Bronchial smooth muscle cell (primary cell): ENCODE data around the gene SENP5. TPM values are rescaled to one million over a fixed set of nuclear protein-coding genes. Genes with fewer than 3 reads are reported as not detected.

Experiments used
- total RNA-seq: library from RNA; depleted of rRNA; stranded (reverse); fragments of >200 nt; gene quantifications from 2 replicates; pipeline ENCODE4 v1.2.1, GENCODE V29; 2014

SENP5 gene, protein sequence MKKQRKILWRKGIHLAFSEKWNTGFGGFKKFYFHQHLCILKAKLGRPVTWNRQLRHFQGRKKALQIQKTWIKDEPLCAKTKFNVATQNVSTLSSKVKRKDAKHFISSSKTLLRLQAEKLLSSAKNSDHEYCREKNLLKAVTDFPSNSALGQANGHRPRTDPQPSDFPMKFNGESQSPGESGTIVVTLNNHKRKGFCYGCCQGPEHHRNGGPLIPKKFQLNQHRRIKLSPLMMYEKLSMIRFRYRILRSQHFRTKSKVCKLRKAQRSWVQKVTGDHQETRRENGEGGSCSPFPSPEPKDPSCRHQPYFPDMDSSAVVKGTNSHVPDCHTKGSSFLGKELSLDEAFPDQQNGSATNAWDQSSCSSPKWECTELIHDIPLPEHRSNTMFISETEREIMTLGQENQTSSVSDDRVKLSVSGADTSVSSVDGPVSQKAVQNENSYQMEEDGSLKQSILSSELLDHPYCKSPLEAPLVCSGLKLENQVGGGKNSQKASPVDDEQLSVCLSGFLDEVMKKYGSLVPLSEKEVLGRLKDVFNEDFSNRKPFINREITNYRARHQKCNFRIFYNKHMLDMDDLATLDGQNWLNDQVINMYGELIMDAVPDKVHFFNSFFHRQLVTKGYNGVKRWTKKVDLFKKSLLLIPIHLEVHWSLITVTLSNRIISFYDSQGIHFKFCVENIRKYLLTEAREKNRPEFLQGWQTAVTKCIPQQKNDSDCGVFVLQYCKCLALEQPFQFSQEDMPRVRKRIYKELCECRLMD
- 28.7 and 33.7 TPM in 2 replicates for total RNA-seq

DNA sequence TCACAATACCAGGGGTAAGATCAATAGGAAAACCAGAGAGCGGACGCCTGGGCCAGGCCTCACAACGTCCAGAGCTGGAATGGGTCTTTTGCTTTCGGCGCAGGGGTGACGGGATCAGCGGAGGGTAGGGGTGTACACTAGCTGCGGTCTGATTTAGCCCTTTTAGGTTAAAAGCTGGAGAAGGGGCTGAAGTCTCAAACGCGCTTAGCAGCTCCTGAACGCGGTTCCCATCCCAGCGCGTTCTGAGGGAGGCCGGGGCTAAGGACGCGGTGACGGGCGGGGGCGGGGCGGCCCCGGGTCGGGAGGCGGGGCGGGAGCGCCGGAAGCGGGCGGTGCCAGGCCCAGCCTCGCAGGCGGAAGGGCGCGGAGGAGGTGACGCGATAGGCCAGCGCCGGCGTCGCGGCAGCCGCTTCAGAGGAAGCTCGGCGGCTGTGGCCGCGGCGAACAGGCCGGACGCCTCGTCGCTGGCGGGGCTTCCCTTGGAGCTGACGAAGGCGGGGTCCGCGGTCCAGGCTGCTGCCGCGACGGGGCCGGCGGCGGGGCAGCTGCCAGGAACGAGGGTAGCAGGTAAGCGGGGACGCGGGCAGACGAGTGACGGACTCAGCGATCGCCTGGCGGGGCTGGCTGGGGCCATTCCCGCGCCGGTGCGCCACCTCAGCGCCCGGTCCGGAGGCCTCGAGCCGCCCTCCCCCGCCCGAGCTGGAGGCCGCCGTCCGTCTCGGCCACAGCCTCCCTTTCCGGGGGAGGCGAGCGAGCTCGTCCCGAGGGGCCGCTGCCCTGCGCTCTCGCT lies at the start of gene SENP5:
TSS of gene SENP5 (plus strand) at position 414 of the 790 bp plus-strand sequence. CDS start 17,262 bp downstream, outside the sequence.

DNA sequence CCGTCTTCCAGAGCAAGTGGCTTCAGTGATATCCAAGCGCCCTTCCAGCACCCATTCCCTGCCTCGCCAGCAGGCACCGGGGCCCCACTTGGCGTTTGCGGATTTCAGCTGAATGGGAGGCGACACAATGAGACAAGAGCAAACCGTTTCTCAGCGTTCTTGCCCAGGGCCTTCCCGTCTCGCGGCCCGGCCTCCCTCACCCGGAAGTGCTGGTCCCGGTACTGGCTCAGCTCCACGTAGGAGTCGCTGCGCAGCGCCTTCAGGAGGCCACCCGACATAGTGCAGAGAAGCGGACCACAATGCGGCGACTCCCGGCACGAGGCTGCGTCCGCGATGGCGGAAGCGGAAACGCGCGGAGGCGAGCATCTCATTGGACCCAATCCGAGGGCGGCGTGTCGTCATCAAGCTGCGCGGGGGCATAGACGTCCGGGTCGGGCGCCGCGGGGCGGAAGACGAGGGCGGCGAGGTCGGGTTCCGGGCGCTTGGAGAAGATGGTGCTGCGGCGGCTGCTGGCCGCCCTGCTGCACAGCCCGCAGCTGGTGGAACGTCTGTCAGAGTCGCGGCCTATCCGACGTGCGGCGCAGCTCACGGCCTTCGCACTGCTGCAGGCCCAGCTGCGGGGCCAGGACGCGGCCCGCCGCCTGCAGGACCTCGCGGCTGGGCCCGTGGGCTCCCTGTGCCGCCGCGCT lies 74.7 kb downstream of the SENP5 start, which contains the start of gene NCBP2:
TSS of gene NCBP2 (minus strand) at position 303 of the 689 bp plus-strand sequence. CDS start at position 278, 25 bp downstream.

DNA sequence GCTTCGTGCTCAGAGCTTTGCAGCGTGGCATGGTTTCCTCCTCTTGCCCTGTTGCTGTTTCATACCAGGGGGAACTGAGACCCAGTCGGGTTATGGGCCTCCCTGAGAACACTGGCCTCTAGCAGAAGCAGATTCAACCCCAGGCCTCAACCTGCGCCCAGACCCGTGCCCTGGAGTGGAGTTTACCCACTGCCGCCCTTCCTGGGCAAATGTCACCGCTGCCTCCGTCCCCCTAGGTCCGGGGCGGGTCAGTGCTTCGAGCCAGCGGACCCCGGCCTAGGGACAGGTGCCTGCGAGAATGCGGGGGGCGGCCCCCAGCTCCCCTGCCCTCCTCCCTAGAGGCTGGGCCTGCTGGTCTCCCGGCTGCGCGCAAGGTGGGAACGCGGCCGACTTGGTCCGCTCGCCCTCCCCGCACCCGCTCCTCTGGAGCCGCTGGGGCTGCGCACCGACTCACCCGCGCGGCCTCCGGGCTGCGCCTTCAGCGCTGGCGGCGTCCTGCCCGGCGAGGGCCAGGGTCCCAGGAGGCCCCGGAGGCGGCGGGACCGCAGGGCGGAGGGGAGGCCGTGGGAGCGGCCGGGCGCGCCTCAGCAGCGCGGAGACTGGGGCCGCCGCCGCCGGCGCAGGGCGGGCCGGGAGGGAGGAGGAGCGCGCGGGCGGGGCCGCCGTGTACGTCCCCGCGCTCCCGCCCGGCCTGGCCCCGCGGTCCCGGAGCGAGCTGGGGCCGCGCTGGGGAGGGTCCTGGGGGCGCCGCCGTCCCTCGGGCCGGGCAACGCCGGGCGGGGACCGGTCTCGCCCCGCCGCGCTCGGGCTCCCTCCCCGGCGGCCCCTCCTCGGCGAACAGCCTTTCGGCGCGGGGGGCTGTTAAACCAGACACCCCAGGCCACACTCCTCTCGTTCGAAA lies 100.8 kb downstream of the SENP5 start, which contains the start of gene PIGZ:
TSS of gene PIGZ (minus strand) at position 601 of the 901 bp plus-strand sequence. CDS start 16,802 bp downstream, outside the sequence.

Other genes with a start within 250 kb of the SENP5 start
- gene NRROS, start 228.2 kb upstream of the SENP5 start, total RNA-seq: 0.34 and 0.63 TPM in 2 replicates
- gene CEP19, start 155.7 kb upstream of the SENP5 start, total RNA-seq: 2.5 and 3.8 TPM in 2 replicates
- gene PIGX, start 155.5 kb upstream of the SENP5 start, total RNA-seq: 6.5 and 7.7 TPM in 2 replicates
- gene PAK2, start 128.1 kb upstream of the SENP5 start, total RNA-seq: 23.5 and 43.5 TPM in 2 replicates
- 50.1 and 68.9 TPM in 2 replicates for gene NCBP2, start 74.6 kb downstream of the SENP5 start, total RNA-seq
- 1.3 TPM in 2 replicates for gene PIGZ, start 100.9 kb downstream of the SENP5 start, total RNA-seq
- gene MELTF, start 161.9 kb downstream of the SENP5 start, total RNA-seq: 7.7 and 11.2 TPM in 2 replicates